Measurements from ENCODE around the gene DST. TPM values are rescaled to one million over a fixed set of nuclear protein-coding genes. Genes with fewer than 3 reads are reported as not detected.
A peak's percentile ranks its signal among the peaks of the same experiment; 100 is the strongest.

Gene DST
- total RNA-seq, 1 donor from 2014 or later, result 450 TPM

DNA sequence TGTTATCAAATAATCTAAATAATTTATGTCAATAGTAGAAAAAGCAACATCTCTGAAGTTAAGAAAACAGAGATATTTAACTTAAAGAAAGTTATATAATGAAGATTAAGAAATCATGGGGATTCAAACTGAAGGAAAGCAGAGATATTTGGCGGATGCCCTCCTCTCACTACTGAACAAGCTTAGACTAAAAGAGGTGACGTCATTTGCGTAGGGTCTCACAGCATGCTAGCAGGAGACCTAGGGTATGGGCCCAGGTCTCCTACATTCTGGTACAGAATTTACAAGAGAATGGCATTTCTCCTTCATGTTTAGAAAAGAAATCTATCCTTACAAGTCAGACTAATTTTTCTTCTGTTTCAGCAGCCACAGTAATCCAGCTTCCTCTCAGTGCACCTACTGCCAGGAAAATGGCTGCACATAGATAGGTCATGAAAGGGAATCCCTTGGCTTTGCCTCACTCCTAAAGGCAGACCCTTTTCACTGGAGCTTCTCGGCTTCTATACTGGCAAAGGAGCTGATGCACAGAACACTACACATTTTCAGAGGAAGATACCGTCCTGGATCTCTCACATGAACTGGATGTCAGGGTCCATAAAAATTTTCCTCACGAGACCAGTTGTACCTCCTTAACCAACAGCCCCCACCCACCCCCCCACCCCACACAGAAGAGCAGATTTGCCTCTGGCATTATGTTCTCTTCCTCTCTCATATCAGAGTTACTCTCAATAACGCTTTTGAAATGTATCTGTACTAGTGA is 41.8 kb upstream of the DST start:
- TF ChIP-seq, protein P1, sequence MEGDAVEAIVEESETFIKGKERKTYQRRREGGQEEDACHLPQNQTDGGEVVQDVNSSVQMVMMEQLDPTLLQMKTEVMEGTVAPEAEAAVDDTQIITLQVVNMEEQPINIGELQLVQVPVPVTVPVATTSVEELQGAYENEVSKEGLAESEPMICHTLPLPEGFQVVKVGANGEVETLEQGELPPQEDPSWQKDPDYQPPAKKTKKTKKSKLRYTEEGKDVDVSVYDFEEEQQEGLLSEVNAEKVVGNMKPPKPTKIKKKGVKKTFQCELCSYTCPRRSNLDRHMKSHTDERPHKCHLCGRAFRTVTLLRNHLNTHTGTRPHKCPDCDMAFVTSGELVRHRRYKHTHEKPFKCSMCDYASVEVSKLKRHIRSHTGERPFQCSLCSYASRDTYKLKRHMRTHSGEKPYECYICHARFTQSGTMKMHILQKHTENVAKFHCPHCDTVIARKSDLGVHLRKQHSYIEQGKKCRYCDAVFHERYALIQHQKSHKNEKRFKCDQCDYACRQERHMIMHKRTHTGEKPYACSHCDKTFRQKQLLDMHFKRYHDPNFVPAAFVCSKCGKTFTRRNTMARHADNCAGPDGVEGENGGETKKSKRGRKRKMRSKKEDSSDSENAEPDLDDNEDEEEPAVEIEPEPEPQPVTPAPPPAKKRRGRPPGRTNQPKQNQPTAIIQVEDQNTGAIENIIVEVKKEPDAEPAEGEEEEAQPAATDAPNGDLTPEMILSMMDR (IDR thresholded peaks at IDR 0.05), result no peak
- peak overlapping the region; percentile 28 for H3K27ac ChIP-seq
- no peak for ATAC-seq
- no peaks in the 10 kb centered on the region for H3K36me3 ChIP-seq
- no peaks in the 10 kb centered on the region for H3K27me3 ChIP-seq
- H3K4me1 ChIP-seq, result peaks cover 2% of the 10 kb centered on the region
- no peak for DNase-seq
- no peaks in the 10 kb centered on the region for H3K9me3 ChIP-seq
- no peak overlapping the region for H3K4me3 ChIP-seq
- intact Hi-C loops (cut with DNase I), result no loop called here

- peaks cover 2% of the 10 kb centered on the region for H3K4me1 ChIP-seq
- intact Hi-C loops (cut with DNase I), result no loop called here
- DNase-seq, result no peak
These were observed 41.2 kb upstream of the DST start for GRCh38 chr6:56683882-56684281.

DNA sequence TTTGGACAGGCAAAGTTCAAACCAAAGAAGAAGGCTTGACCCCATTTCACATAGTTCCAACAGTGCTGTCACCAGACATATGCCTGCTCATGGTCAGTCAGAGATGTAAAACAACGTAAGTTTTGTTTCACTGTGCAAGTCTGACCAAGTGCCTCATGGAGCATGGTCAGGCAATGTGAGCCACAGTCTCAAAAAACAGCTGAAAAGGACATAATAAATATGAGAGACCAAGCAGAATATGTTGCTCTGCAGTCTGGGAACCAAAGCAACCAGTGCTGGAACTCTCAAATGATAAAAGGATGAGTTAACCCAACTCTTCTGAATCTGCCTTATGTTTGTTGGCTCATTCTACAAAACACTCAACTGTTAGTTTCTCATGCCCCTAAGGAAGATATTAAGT is 39.9 kb upstream of the DST start:
- TF ChIP-seq, protein P1 (IDR thresholded peaks at IDR 0.05), result no peak
- Histone ChIP-seq H3K4me3 (no peak overlapping the region), H3K27me3 (no peaks in the 10 kb centered on the region), H3K4me1 (peaks cover 2% of the 10 kb centered on the region), H3K9me3 (no peaks in the 10 kb centered on the region), H3K36me3 (no peaks in the 10 kb centered on the region), H3K27ac (peak overlapping the region; percentile 15)
- intact Hi-C loops (cut with DNase I), result no loop called here
- DNase-seq (no peak), ATAC-seq (no peak)

More at GRCh38 chr6:56683882-56684281, 41.2 kb upstream of the DST start:
- TF ChIP-seq, protein P1 (IDR thresholded peaks at IDR 0.05), result no peak
- ATAC-seq, result peak; percentile 86
- Histone ChIP-seq H3K27ac (peak overlapping the region; percentile 15), H3K9me3 (no peaks in the 10 kb centered on the region), H3K4me3 (no peak overlapping the region), H3K36me3 (no peaks in the 10 kb centered on the region), H3K27me3 (no peaks in the 10 kb centered on the region)

GRCh38 chr6:56677559-56677958 is 34.9 kb upstream of the DST start:
- H3K4me1 ChIP-seq, result no peaks in the 10 kb centered on the region
- TF ChIP-seq, protein P1 (IDR thresholded peaks at IDR 0.05), result no peak
- H3K27me3 ChIP-seq, result no peaks in the 10 kb centered on the region
- no peak for ATAC-seq
- no peaks in the 10 kb centered on the region for H3K9me3 ChIP-seq
- DNase-seq, result no peak
- H3K36me3 ChIP-seq, result no peaks in the 10 kb centered on the region
- intact Hi-C loops (cut with DNase I), result no loop called here
- H3K4me3 ChIP-seq, result no peak overlapping the region
- H3K27ac ChIP-seq, result no peak overlapping the region

- Histone ChIP-seq H3K36me3 (no peaks in the 10 kb centered on the region), H3K4me1 (peaks cover 11% of the 10 kb centered on the region), H3K27me3 (no peaks in the 10 kb centered on the region), H3K27ac (peak overlapping the region; percentile 17), H3K9me3 (no peaks in the 10 kb centered on the region), H3K4me3 (no peak overlapping the region)
- intact Hi-C loops (cut with DNase I), result no loop called here
- DNase-seq (no peak), ATAC-seq (peak; percentile 66)
- TF ChIP-seq, protein P1 (IDR thresholded peaks at IDR 0.05), result no peak
These were observed 29.2 kb upstream of the DST start for GRCh38 chr6:56671651-56672461.
